WTC11 (cell line): ENCODE results near the gene C19orf85.

Source experiments
- CREB1 ChIP-seq: sonication (generic); formaldehyde crosslinking; IDR thresholded peaks from 2 replicates; pipeline ENCODE4 v1.8.0; 2023; ENCODE audit warnings: mild to moderate bottlenecking, missing genetic modification reagents
- FOXP1 ChIP-seq: sonication (generic); formaldehyde crosslinking; IDR thresholded peaks from 2 replicates; pipeline ENCODE4 v1.8.0; 2022; ENCODE audit warnings: missing genetic modification reagents, mild to moderate bottlenecking, moderate library complexity, borderline replicate concordance
- NFATC4 ChIP-seq: fragments of 250-450 bp; sonication (Bioruptor Pico); IDR thresholded peaks from 2 replicates; pipeline ENCODE4 v1.9.0; 2021; ENCODE audit warnings: mild to moderate bottlenecking
- NR1H2 ChIP-seq: sonication (generic); formaldehyde crosslinking; IDR thresholded peaks from 2 replicates; pipeline ENCODE4 v1.9.0; 2021; ENCODE audit warnings: mild to moderate bottlenecking, moderate library complexity, missing genetic modification reagents
- RORB ChIP-seq: fragments of 250-450 bp; sonication (Bioruptor Pico); IDR thresholded peaks from 2 replicates; pipeline ENCODE4 v1.9.0; 2021; ENCODE audit warnings: mild to moderate bottlenecking
- TP53 ChIP-seq: sonication (generic); formaldehyde crosslinking; IDR thresholded peaks from 2 replicates; pipeline ENCODE4 v1.8.1; 2023; ENCODE audit warnings: mild to moderate bottlenecking, missing genetic modification reagents
- TF ChIP-seq, protein P1 (sequence below): sonication (generic); formaldehyde crosslinking; IDR thresholded peaks from 2 replicates; pipeline ENCODE4 v1.8.0; 2022; ENCODE audit warnings: mild to moderate bottlenecking, missing genetic modification reagents
- TF ChIP-seq, protein P2 (sequence below): fragments of 200-600 bp; IDR thresholded peaks from 2 replicates; pipeline ENCODE4 v1.8.0; 2022; ENCODE audit warnings: antibody characterized with exemption

DNA sequence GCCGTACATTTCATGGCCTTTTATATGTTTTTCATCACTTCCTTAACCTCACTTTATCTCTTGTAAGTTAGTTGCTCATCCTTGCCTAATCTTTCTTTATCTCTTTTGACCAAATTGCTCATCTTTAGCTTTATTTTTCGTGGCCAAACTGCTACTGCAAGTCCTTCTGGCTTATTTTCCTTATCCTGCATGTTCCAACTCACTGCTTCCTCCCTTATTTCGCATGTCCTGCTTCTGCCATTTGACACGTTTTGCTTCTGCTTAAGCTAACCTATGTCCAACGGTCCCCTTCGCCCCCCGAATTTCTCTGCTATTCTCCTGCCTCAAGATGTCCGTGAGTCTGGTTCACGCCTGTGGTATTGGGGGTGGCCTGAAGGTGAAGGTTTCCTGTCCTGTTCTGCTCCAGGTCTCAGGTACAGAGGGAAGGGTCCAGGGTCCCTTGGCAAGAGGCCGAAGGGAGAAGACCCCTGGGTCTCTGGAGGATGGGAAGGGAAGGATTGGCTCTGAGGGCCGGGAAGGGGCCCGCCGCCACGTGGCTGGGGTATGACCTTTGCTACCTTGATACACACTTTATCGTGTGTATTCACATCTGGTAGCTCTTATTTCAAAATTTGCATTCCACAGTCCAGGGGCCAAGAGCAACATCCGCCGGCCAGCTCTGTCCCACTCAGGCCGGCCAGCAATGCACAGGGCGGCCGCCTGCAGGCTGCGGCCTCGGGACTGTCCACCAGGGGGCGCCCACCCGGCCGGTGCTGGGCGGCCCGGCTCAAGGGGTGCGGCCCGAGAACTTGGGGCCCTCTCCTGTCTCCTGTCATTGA lies 2.9 kb upstream of the C19orf85 start:
- TF ChIP-seq FOXP1 (CRISPR knock-in tag) = no peak
- no peak for TF ChIP-seq TP53 (CRISPR knock-in tag)
- no peak for TF ChIP-seq RORB (CRISPR knock-in tag)
- TF ChIP-seq, protein P1, sequence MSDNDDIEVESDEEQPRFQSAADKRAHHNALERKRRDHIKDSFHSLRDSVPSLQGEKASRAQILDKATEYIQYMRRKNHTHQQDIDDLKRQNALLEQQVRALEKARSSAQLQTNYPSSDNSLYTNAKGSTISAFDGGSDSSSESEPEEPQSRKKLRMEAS = no peak
- TF ChIP-seq, protein P2, sequence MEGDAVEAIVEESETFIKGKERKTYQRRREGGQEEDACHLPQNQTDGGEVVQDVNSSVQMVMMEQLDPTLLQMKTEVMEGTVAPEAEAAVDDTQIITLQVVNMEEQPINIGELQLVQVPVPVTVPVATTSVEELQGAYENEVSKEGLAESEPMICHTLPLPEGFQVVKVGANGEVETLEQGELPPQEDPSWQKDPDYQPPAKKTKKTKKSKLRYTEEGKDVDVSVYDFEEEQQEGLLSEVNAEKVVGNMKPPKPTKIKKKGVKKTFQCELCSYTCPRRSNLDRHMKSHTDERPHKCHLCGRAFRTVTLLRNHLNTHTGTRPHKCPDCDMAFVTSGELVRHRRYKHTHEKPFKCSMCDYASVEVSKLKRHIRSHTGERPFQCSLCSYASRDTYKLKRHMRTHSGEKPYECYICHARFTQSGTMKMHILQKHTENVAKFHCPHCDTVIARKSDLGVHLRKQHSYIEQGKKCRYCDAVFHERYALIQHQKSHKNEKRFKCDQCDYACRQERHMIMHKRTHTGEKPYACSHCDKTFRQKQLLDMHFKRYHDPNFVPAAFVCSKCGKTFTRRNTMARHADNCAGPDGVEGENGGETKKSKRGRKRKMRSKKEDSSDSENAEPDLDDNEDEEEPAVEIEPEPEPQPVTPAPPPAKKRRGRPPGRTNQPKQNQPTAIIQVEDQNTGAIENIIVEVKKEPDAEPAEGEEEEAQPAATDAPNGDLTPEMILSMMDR = peak; percentile 98
- no peak for TF ChIP-seq NFATC4 (CRISPR knock-in tag)
- no peak for TF ChIP-seq CREB1 (CRISPR knock-in tag)
- TF ChIP-seq NR1H2 = no peak
